ENCODE data around the gene RIC3.

RIC3 gene

DNA sequence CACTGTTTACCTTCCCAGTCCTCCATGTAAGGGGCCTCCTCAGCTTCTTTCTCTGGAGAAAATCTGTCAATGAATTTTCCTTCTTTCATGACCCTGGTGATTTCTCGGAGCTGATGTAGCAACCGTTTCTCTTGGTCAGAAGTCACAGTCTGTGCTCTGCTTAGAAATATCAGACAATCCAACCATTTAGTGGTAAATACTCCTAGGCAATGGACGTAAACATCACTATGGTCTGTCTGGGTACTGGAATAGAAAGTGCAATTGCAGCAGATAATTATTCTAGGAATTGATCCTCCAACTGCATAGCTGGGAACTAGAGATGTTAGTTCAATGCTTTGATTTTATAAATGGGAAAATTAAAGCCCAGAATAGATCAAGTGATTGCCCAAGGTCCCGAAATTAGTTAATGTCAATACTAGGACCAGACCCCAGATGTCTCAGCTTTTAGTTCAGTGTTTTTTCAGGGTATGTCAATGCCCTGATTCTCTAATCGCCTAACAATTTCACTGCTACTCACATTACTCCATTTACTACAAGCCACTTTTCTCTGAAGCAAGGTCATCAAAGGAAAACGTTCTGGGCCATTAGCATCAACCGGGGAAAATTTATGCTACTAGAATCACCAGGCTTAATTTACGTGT is 42.1 kb downstream of the RIC3 start:
- TF ChIP-seq, protein P1, sequence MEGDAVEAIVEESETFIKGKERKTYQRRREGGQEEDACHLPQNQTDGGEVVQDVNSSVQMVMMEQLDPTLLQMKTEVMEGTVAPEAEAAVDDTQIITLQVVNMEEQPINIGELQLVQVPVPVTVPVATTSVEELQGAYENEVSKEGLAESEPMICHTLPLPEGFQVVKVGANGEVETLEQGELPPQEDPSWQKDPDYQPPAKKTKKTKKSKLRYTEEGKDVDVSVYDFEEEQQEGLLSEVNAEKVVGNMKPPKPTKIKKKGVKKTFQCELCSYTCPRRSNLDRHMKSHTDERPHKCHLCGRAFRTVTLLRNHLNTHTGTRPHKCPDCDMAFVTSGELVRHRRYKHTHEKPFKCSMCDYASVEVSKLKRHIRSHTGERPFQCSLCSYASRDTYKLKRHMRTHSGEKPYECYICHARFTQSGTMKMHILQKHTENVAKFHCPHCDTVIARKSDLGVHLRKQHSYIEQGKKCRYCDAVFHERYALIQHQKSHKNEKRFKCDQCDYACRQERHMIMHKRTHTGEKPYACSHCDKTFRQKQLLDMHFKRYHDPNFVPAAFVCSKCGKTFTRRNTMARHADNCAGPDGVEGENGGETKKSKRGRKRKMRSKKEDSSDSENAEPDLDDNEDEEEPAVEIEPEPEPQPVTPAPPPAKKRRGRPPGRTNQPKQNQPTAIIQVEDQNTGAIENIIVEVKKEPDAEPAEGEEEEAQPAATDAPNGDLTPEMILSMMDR (IDR thresholded peaks at IDR 0.05; ENCODE audit: low read length, missing control alignments) = no peak
- no peak for DNase-seq (ENCODE audit: low read depth)
- H3K4me3 ChIP-seq (replicated peaks; ENCODE audit: low read depth, low read length) = no peak overlapping the region

DNA sequence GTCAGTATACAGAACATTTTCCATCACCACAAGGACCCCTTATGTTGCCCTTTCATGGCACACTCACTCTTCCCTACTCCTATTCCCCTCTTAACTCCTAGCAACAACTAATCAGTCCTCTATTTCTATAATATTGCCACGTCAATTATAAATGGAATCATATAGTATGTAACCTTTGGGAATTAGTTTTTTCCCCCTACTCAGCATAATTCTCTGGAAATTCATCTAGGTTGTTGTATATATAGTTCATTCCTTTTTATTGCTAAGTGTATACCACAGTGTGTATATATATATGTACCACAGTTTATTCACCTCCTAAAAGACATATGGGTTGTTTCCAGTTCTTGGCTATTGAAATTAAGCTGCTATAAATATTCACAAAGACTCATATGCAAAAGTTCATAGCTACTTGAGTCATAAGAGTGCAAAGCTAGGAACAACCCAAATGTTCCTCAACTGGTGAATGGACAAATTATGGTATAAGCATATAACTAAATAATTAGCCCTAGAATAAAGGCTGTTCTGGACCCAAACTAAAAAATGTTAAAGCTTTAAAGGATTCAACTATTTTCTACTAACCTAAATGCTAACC is 46.6 kb downstream of the RIC3 start:
- no peak overlapping the region for H3K4me3 ChIP-seq (replicated peaks; ENCODE audit: low read depth, low read length)
- TF ChIP-seq, protein P1 (IDR thresholded peaks at IDR 0.05; ENCODE audit: low read length, missing control alignments) = no peak
- DNase-seq (ENCODE audit: low read depth) = no peak

- TF ChIP-seq, protein P1 (IDR thresholded peaks at IDR 0.05; ENCODE audit: low read length, missing control alignments) = no peak
- no peak for DNase-seq (ENCODE audit: low read depth)
Observed at GRCh38 chr11:8111636-8112035, 57.2 kb downstream of the RIC3 start.

DNA sequence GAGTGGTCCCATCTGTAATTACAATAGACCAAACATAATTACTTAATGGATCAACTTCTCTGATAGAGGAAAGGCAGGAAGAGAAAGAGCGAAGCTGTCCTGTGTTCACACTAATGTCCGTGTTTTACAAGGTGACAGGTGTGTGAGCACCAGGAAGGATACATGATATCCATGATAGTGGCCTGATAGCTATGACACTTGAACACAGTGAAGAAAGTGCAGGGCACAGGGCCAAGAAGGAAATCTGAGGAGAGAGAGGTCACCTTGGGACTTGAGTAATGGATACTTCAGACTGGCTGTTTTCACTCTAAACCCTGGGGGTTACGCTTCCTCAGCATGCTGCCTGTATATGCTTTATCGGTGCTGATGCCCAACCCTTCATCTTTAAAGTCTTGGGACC is 58.4 kb downstream of the RIC3 start:
- no peak for DNase-seq (ENCODE audit: low read depth)
- TF ChIP-seq, protein P1 (IDR thresholded peaks at IDR 0.05; ENCODE audit: low read length, missing control alignments) = no peak

More at GRCh38 chr11:8111636-8112035, 57.2 kb downstream of the RIC3 start:
- H3K4me3 ChIP-seq (replicated peaks; ENCODE audit: low read depth, low read length) = no peak overlapping the region

GRCh38 chr11:8109675-8110074 is 59.1 kb downstream of the RIC3 start:
- TF ChIP-seq, protein P1 (IDR thresholded peaks at IDR 0.05; ENCODE audit: low read length, missing control alignments) = no peak
- no peak overlapping the region for H3K4me3 ChIP-seq (replicated peaks; ENCODE audit: low read depth, low read length)
- DNase-seq (ENCODE audit: low read depth) = no peak

More for the DNA sequence above, 58.4 kb downstream of the RIC3 start:
- no peak overlapping the region for H3K4me3 ChIP-seq (replicated peaks; ENCODE audit: low read depth, low read length)

DNA sequence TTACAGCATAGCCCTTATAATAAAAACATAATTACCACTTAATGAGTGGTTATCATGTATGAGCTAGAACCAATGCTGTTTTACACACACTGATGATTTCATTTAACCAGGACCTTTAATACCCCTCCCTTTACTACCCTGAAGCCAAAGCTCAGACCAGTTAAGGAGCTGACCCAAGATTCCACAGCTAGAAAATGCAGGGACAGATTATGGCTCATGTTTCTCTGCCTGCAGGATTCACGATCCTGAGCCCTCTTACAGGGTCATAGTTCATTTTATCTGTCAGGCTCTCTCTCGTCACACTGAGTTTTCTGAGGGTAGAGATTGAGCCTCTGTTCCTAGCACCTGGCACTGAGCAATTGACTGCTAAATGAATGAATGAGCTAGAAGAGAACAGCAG is 60.4 kb downstream of the RIC3 start:
- H3K4me3 ChIP-seq (replicated peaks; ENCODE audit: low read depth, low read length) = no peak overlapping the region
- no peak for DNase-seq (ENCODE audit: low read depth)
- TF ChIP-seq, protein P1 (IDR thresholded peaks at IDR 0.05; ENCODE audit: low read length, missing control alignments) = no peak

- DNase-seq (ENCODE audit: low read depth) = no peak
- TF ChIP-seq, protein P1 (IDR thresholded peaks at IDR 0.05; ENCODE audit: low read length, missing control alignments) = no peak
Observed at GRCh38 chr11:8107642-8108041, 61.2 kb downstream of the RIC3 start.

More at GRCh38 chr11:8107642-8108041, 61.2 kb downstream of the RIC3 start:
- H3K4me3 ChIP-seq (replicated peaks; ENCODE audit: low read depth, low read length) = no peak overlapping the region
